H1 (cell line): ENCODE data around the gene SPATA13. TPM values are rescaled to one million over a fixed set of nuclear protein-coding genes. Genes with fewer than 3 reads are reported as not detected.

Source experiments
- ASH2L ChIP-seq: fragments of 200-600, 300-600 bp; sonication (generic); IDR thresholded peaks from one replicate; pipeline ENCODE4 v1.7.1; 2017; ENCODE audit warnings: low read length
- ATF3 ChIP-seq: IDR thresholded peaks from 2 replicates; pipeline ENCODE4 v1.6.1; 2011; ENCODE audit warnings: low read depth, mild to moderate bottlenecking, low read length; ENCODE audit not compliant: insufficient read depth
- CHD7 ChIP-seq: fragments of 300-600 bp; sonication (generic); IDR thresholded peaks from 2 replicates; pipeline ENCODE4 v1.7.1; 2012; ENCODE audit warnings: low read length, moderate library complexity, mild to moderate bottlenecking, inconsistent platforms; ENCODE audit not compliant: insufficient replicate concordance
- HDAC6 ChIP-seq: IDR thresholded peaks from one replicate; pipeline ENCODE4 v1.7.1; 2012; ENCODE audit warnings: low read depth, mild to moderate bottlenecking, inconsistent platforms, low read length, moderate library complexity
- KDM5A ChIP-seq: fragments of 200-600 bp; IDR thresholded peaks from 2 replicates; pipeline ENCODE4 v1.7.1; 2012; ENCODE audit warnings: mild to moderate bottlenecking, low read length, inconsistent platforms, mixed read lengths
- PHF8 ChIP-seq: fragments of 200-600 bp; sonication (generic); conservative IDR thresholded peaks from 2 replicates; pipeline ENCODE4 v1.7.1; 2012; ENCODE audit warnings: low read depth, mild to moderate bottlenecking, inconsistent platforms, low read length, moderate library complexity
- POLR2A ChIP-seq, 2 experiments: IDR thresholded peaks; 1 replicate in 1 of 2; 2 replicates in 1 of 2; pipeline ENCODE4 v1.6.1; 2011; ENCODE audit warnings: low read depth in 2 of 2, low read length in 2 of 2, mild to moderate bottlenecking in 2 of 2; ENCODE audit errors: control extremely low read depth in 1 of 2
- POLR2AphosphoS5 ChIP-seq: IDR thresholded peaks from 2 replicates; pipeline ENCODE4 v1.6.1; 2011; ENCODE audit warnings: low read depth, low read length
- SIN3A ChIP-seq, 2 experiments: IDR thresholded peaks in 1 of 2; conservative IDR thresholded peaks in 1 of 2; 2 replicates each; pipeline ENCODE4 v1.6.1; 2011 to 2012; ENCODE audit warnings: low read length in 2 of 2, improper control_type of control experiment in 1 of 2, low read depth in 1 of 2, mild to moderate bottlenecking in 1 of 2
- TAF1 ChIP-seq: IDR thresholded peaks from 2 replicates; pipeline ENCODE4 v1.6.1; 2011; ENCODE audit warnings: mild to moderate bottlenecking, low read depth, low read length
- polyA plus RNA-seq, 7 experiments: library from polyadenylated mRNA; depleted of rRNA in 3 of 7; stranded (reverse) in 5 of 7; unstranded in 2 of 7; fragments of >200 nt in 5 of 7; fragments of 200-250 nt in 2 of 7; gene quantifications; 1 replicate in 5 of 7; 2 replicates in 1 of 7; 4 replicates in 1 of 7; pipeline versions ENCODE4 v1.2.1 to v1.2.3, GENCODE V29; 2011 to 2013; ENCODE audit warnings: missing spikeins in 2 of 7, mixed read lengths in 2 of 7
- total RNA-seq: library from RNA; stranded (reverse); fragmentation: NEBNext Ultra II Directional; extraction: Animal tissue kit (Norgen Biotek cat#: 25700); gene quantifications from 2 replicates; pipeline ENCODE4 v1.2.1, GENCODE V29; 2021

The SPATA13 gene
- total and polyA plus RNA-seq, 2 of the 8 experiments (the other 6 are each of a cell fraction or from before 2014, with no cell fraction given), result 12.6 to 30.9 TPM

GRCh38 chr13:24160458-24161009 lies at the start of gene SPATA13 (continued):
- TF ChIP-seq CHD7 (no peak), TAF1 (peak; percentile 84), PHF8 (peak; percentile 73), SIN3A (conservative IDR thresholded peaks at IDR 0.05 in 1 of 2, IDR thresholded peaks at IDR 0.05 in 1 of 2; ENCODE audit: low read depth in 1 of 2, low read length in 2 of 2) (peak in 1 of 2 experiments; percentile 67; a peak in 1 of 4 replicates), HDAC6 (no peak), ATF3 (no peak), POLR2AphosphoS5 (peak; percentile 81), POLR2A (IDR thresholded peaks at IDR 0.05; ENCODE audit: control extremely low read depth in 1 of 2, low read depth in 2 of 2, low read length in 2 of 2) (peak in 1 of 2 experiments; percentile 83; a peak in 2 of 3 replicates), ASH2L (peak; percentile 83), KDM5A (no peak)
